DND-41 (cell line): ENCODE results near the gene GOLGB1.

Experiments
- ATAC-seq: fragments of 200-7000 bp; cut with Tn5 transposase; 3 replicates; pipeline ENCODE4 v1.9.1; 2021; ENCODE audit warnings: low read depth; ENCODE audit not compliant: insufficient read depth
- DNase-seq: peaks from one replicate; pipeline ENCODE4 v3.0.0-alpha.2; 2020
- H2AFZ ChIP-seq: 2 replicates; pipeline ENCODE4 v1.6.0; 2012; ENCODE audit warnings: low read depth, low read length
- H3K27ac ChIP-seq: 2 replicates; pipeline ENCODE4 v1.5.1; 2012; ENCODE audit warnings: low read length, inconsistent platforms
- H3K27me3 ChIP-seq: fragments of 200-600 bp; sonication (generic); 2 replicates; pipeline ENCODE4 v1.6.0; 2012; ENCODE audit warnings: low read length, mild to moderate bottlenecking, inconsistent platforms; ENCODE audit not compliant: insufficient read depth, poor library complexity
- H3K36me3 ChIP-seq: 2 replicates; pipeline ENCODE4 v1.5.1; 2012; ENCODE audit warnings: low read length, inconsistent platforms; ENCODE audit not compliant: insufficient read depth
- H3K4me1 ChIP-seq: 2 replicates; pipeline ENCODE4 v1.5.1; 2012; ENCODE audit warnings: mild to moderate bottlenecking, low read length; ENCODE audit not compliant: insufficient read depth
- H3K4me2 ChIP-seq: 2 replicates; pipeline ENCODE4 v1.6.0; 2012; ENCODE audit warnings: mild to moderate bottlenecking, moderate library complexity, low read length, inconsistent platforms; ENCODE audit not compliant: insufficient read depth
- H3K4me3 ChIP-seq, 2 experiments: fragments of 200-600 bp in 1 of 2; shearing (Covaris generic) in 1 of 2; 2 replicates each; pipeline ENCODE4 v1.5.1; 2012 to 2016; ENCODE audit warnings: inconsistent platforms in 2 of 2, low read length in 2 of 2, mild to moderate bottlenecking in 2 of 2, low read depth in 1 of 2, moderate library complexity in 1 of 2
- H3K79me2 ChIP-seq: 2 replicates; pipeline ENCODE4 v1.6.0; 2012; ENCODE audit warnings: low read length, inconsistent platforms; ENCODE audit not compliant: insufficient read depth
- H3K9ac ChIP-seq: 2 replicates; pipeline ENCODE4 v1.6.0; 2012; ENCODE audit warnings: low read depth, mild to moderate bottlenecking, inconsistent platforms, low read length, moderate library complexity
- H3K9me3 ChIP-seq: 2 replicates; pipeline ENCODE4 v1.5.1; 2012; ENCODE audit warnings: low read length, moderate library complexity, mild to moderate bottlenecking, inconsistent platforms; ENCODE audit not compliant: insufficient read depth, severe bottlenecking
- H4K20me1 ChIP-seq: 2 replicates; pipeline ENCODE4 v1.6.0; 2012; ENCODE audit warnings: low read length; ENCODE audit not compliant: insufficient read depth
- CTCF ChIP-seq: IDR thresholded peaks from 2 replicates; pipeline ENCODE4 v1.5.1; 2012; ENCODE audit warnings: borderline replicate concordance, low read length, moderate library complexity, mild to moderate bottlenecking; ENCODE audit not compliant: poor library complexity, severe bottlenecking; ENCODE audit errors: extremely low read depth
- EZH2 ChIP-seq: IDR thresholded peaks from 3 replicates; pipeline ENCODE4 v1.6.1; 2012; ENCODE audit warnings: borderline replicate concordance, low read depth, mild to moderate bottlenecking, moderate library complexity, low read length, inconsistent platforms; ENCODE audit not compliant: severe bottlenecking

Gene GOLGB1

DNA sequence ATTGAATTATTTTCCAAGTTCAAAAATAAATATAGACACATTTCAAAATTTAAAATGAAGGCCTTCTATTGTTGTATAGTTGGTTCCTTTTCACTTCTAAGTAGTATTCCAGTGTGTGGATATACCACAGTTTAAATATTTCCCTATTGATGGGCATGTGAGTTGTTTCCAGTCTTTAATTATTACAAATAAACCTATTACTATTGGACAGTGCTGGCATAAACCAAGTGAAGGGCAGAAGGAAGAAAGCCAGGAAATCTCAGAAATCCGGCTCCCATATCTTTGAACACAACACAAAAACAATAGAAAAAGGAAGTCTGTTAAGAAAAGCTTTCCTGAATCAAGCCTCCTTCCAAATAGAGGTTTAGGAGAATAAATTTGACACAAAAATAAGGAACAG, 26.1 kb downstream of the GOLGB1 start:
- ATAC-seq = no peak
- DNase-seq = no peak
- H4K20me1 ChIP-seq = no peaks in the 10 kb centered on the region
- H3K4me3 ChIP-seq = no peak overlapping the region
- no peaks in the 10 kb centered on the region for H3K27me3 ChIP-seq
- TF ChIP-seq CTCF (no peak), EZH2 (no peak)
- H3K27ac ChIP-seq = no peak overlapping the region
- H2AFZ ChIP-seq = no peak overlapping the region
- no peaks in the 10 kb centered on the region for H3K9me3 ChIP-seq
- peaks cover 57% of the 10 kb centered on the region for H3K36me3 ChIP-seq
- H3K9ac ChIP-seq = no peak overlapping the region
- no peaks in the 10 kb centered on the region for H3K4me1 ChIP-seq
- no peaks in the 10 kb centered on the region for H3K79me2 ChIP-seq
- no peak overlapping the region for H3K4me2 ChIP-seq

DNA sequence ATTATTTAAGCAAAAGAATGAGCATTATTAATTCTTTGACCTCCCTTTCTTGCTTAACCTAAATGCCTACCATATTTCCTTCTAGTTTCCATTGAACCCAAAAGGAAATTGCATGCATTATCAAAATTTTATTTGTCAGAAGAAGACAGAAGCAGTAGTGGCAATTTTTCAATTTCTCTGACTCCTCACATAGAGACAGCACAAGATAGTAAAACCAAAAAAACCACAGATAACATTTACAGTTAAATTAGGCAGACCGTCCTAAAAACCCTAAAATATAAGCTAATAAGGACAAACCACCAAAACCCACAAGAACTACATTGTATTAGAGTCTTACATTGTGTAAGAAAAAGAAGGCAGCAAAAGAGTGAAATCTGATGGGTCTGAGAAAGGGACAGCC, 27.1 kb downstream of the GOLGB1 start:
- Histone ChIP-seq H4K20me1 (no peaks in the 10 kb centered on the region), H3K9ac (no peak overlapping the region), H3K4me3 (no peak overlapping the region), H3K27ac (no peak overlapping the region), H3K36me3 (peaks cover 68% of the 10 kb centered on the region), H3K4me2 (no peak overlapping the region), H3K27me3 (no peaks in the 10 kb centered on the region), H2AFZ (no peak overlapping the region), H3K4me1 (no peaks in the 10 kb centered on the region), H3K9me3 (no peaks in the 10 kb centered on the region), H3K79me2 (no peaks in the 10 kb centered on the region)
- ATAC-seq = no peak
- DNase-seq = no peak
- no peak for TF ChIP-seq EZH2
- TF ChIP-seq CTCF = no peak

- DNase-seq = no peak
- no peaks in the 10 kb centered on the region for H3K27me3 ChIP-seq
- H3K9ac ChIP-seq = no peak overlapping the region
- no peak for ATAC-seq
- no peak overlapping the region for H2AFZ ChIP-seq
- H4K20me1 ChIP-seq = no peaks in the 10 kb centered on the region
- no peak overlapping the region for H3K27ac ChIP-seq
- H3K4me3 ChIP-seq = no peak overlapping the region
- H3K4me2 ChIP-seq = no peak overlapping the region
- H3K9me3 ChIP-seq = no peaks in the 10 kb centered on the region
- TF ChIP-seq CTCF = no peak
- no peak for TF ChIP-seq EZH2
- H3K4me1 ChIP-seq = no peaks in the 10 kb centered on the region
- H3K36me3 ChIP-seq = peaks cover 74% of the 10 kb centered on the region
- no peaks in the 10 kb centered on the region for H3K79me2 ChIP-seq
Measured at GRCh38 chr3:121720163-121720562, 29.4 kb downstream of the GOLGB1 start.

DNA sequence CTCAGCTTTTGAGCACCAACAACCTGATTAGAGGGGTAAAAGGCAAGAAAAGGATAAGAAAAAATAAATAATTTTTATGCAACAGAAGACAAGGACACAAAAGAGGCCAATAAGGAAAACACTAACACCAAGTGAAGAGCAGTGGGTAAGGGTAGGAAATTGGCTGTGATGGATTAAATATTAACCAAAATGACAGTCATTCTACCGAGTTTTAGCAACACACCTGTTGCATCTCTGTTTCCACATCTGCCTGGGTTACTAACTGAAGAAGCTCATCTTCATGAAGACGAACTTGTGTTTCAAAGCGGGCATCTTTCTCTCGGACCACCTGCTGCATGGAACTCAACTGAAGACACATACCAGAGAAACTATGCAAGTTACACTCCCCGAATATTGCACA, 30.1 kb downstream of the GOLGB1 start:
- Histone ChIP-seq H3K4me2 (no peak overlapping the region), H4K20me1 (no peaks in the 10 kb centered on the region), H3K4me1 (no peaks in the 10 kb centered on the region), H3K79me2 (no peaks in the 10 kb centered on the region), H3K9ac (no peak overlapping the region), H3K4me3 (no peak overlapping the region), H3K27ac (no peak overlapping the region), H3K9me3 (no peaks in the 10 kb centered on the region), H2AFZ (no peak overlapping the region), H3K36me3 (peaks cover 72% of the 10 kb centered on the region), H3K27me3 (no peaks in the 10 kb centered on the region)
- DNase-seq (no peak), ATAC-seq (no peak)
- no peak for TF ChIP-seq EZH2
- TF ChIP-seq CTCF = no peak
